Measurements from ENCODE around the gene MRGPRX2.

The MRGPRX2 gene

GRCh38 chr11:19060629-19061028, at the start of gene MRGPRX2:
Gene MRGPRX2, minus strand, starts transcription at chr11:19060717. Its CDS starts 4,315 bp downstream, at chr11:19056402.
- no peak for DNase-seq

GRCh38 chr11:19110295-19110694, 49.8 kb upstream of the MRGPRX2 start:
- DNase-seq = peak; percentile 37

GRCh38 chr11:19107125-19107524, 46.6 kb upstream of the MRGPRX2 start:
- no peak for DNase-seq

GRCh38 chr11:19105011-19105410, 44.5 kb upstream of the MRGPRX2 start:
- DNase-seq = no peak

- DNase-seq = no peak
These were observed 42.0 kb upstream of the MRGPRX2 start for GRCh38 chr11:19102521-19102900.

- DNase-seq = peak; percentile 52
These were observed 41.4 kb upstream of the MRGPRX2 start for GRCh38 chr11:19101796-19102520.

- no peak for DNase-seq
These were observed 40.4 kb upstream of the MRGPRX2 start for GRCh38 chr11:19100885-19101284.

- DNase-seq = no peak
These were observed 38.6 kb upstream of the MRGPRX2 start for GRCh38 chr11:19099093-19099492.

- DNase-seq = no peak
These were observed 34.3 kb upstream of the MRGPRX2 start for GRCh38 chr11:19094859-19095258.

- no peak for DNase-seq
These were observed 33.5 kb upstream of the MRGPRX2 start for GRCh38 chr11:19093976-19094375.

GRCh38 chr11:19092850-19093249, 32.3 kb upstream of the MRGPRX2 start:
- DNase-seq = no peak

- no peak for DNase-seq
These were observed 31.8 kb upstream of the MRGPRX2 start for GRCh38 chr11:19092342-19092741.

GRCh38 chr11:19091366-19091765, 30.8 kb upstream of the MRGPRX2 start:
- DNase-seq = peak; percentile 73

GRCh38 chr11:19089421-19089820, 28.9 kb upstream of the MRGPRX2 start:
- DNase-seq = no peak

- DNase-seq = no peak
These were observed 28.3 kb upstream of the MRGPRX2 start for GRCh38 chr11:19088791-19089190.

GRCh38 chr11:19087658-19088057, 27.1 kb upstream of the MRGPRX2 start:
- no peak for DNase-seq

- no peak for DNase-seq
These were observed 24.3 kb upstream of the MRGPRX2 start for GRCh38 chr11:19084661-19085315.

GRCh38 chr11:19083166-19083565, 22.6 kb upstream of the MRGPRX2 start:
- DNase-seq = no peak

- DNase-seq = no peak
These were observed 20.1 kb upstream of the MRGPRX2 start for GRCh38 chr11:19080579-19080993.

- DNase-seq = no peak
These were observed 19.3 kb upstream of the MRGPRX2 start for GRCh38 chr11:19079643-19080440.

GRCh38 chr11:19077965-19078364, 17.4 kb upstream of the MRGPRX2 start:
- DNase-seq = no peak

GRCh38 chr11:19076744-19077589, 16.4 kb upstream of the MRGPRX2 start:
- DNase-seq = peak; percentile 41

- no peak for DNase-seq
These were observed 15.1 kb upstream of the MRGPRX2 start for GRCh38 chr11:19075636-19076035.
